NCI-H69 (cell line): ENCODE measurements around the gene VPS26A.

ENCODE experiments used
- DNase-seq: peaks from one replicate; lab custom pipeline; 2025; lab: John Stamatoyannopoulos, UW

VPS26A gene

GRCh38 chr10:69179089-69179742 lies 55.2 kb downstream of the VPS26A start:
- peak; percentile 63 for DNase-seq

- peak; percentile 94 for DNase-seq
Observed at GRCh38 chr10:69179743-69180524, 56.0 kb downstream of the VPS26A start, which contains the start of gene SUPV3L1. SUPV3L1 (plus strand) TSS chr10:69180234; CDS start chr10:69180292, 58 bp downstream.

DNA sequence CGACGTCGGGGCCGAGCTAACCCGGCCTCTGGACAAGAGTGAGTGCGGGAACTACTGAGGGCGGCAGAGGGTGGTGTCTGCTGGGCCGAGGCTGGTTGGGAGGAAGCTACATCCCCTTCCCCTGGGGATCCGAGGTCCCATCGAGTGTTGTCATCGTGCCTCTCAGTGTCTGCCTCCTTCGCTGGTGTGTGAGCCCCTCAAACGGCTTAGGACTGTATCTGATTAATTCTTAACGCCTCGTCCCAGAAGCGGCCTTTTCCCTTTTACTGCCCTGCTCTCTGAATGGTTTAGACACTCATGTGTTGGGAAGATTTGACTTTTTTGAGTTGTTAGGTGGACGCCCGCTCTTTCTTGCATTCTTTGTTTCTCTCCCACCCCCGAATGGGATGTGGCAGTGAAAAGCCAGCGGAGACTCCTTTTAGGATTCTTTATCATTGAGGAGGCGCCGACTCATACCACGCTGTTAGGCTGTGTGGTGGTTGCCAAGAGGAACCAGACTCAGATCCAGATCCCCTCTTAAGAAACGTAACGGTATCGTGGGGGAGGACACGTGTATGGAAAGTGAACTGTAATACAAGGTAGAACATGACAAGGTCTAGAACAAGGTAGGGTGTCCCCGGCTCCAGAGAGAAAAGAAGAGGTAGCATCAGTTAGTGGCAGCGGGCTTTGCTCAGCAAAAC lies 56.7 kb downstream of the VPS26A start:
- DNase-seq, result no peak

- DNase-seq, result no peak
Observed at GRCh38 chr10:69181433-69181832, 57.5 kb downstream of the VPS26A start.

- no peak for DNase-seq
Observed at GRCh38 chr10:69182005-69182404, 58.0 kb downstream of the VPS26A start.

DNA sequence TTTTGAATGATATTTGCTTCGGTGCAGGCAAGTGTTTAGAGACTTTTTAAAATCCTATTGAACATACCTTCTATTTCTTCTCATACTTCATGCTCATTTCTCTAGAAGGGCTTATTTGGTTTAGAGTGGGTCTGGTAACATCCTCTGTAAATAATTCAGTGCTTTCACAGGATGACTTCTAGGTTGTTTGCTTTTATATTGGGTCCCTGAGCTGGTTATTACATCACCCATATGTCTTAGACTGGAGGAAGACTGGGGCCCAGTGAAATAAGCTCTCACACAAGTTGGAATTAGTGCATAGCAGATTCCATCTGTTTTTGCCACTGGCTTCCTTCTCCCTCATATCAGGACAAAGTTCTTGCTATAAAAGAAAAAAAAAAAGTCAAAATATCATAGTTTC lies 62.5 kb downstream of the VPS26A start:
- DNase-seq, result no peak

DNA sequence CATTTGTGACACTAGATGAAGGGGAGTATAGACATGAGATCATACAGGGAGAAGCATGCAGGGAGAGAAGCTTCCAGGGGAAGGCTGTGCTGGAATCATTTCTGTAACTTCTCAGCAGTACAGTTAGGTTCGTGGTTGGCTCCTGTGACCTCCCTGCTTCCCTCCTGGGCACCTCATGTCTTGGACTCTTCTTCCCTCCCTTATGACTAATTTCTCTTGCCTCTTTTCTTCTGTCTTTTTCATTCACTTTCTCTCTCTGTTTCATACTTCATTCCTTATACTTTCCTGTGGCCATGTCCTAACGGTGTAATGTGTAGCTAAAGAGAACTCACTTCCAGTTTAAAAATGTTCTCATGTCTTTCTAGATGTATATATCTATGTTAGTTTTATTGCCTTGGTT lies 77.1 kb downstream of the VPS26A start:
- no peak for DNase-seq

DNA sequence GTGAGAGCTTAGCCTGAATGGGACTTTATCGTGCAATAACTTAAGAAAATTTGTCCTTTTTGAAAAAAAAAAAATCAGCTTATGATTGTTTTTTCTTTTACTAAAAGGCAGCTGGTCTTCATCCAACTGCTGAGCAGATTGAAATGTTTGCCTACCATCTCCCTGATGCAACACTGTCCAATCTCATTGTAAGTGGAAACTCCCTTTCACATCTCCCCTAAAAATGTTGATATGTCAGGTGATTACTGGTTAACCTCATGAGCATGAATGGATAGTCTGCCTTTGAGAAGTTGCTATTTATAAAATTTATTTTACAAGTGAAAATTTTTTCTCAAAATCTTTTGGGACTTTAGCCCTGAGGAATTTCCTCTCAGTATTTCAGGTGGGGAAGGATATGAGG lies 78.4 kb downstream of the VPS26A start:
- peak; percentile 7 for DNase-seq

GRCh38 chr10:69208761-69209160 lies 84.8 kb downstream of the VPS26A start:
- DNase-seq, result no peak

DNA sequence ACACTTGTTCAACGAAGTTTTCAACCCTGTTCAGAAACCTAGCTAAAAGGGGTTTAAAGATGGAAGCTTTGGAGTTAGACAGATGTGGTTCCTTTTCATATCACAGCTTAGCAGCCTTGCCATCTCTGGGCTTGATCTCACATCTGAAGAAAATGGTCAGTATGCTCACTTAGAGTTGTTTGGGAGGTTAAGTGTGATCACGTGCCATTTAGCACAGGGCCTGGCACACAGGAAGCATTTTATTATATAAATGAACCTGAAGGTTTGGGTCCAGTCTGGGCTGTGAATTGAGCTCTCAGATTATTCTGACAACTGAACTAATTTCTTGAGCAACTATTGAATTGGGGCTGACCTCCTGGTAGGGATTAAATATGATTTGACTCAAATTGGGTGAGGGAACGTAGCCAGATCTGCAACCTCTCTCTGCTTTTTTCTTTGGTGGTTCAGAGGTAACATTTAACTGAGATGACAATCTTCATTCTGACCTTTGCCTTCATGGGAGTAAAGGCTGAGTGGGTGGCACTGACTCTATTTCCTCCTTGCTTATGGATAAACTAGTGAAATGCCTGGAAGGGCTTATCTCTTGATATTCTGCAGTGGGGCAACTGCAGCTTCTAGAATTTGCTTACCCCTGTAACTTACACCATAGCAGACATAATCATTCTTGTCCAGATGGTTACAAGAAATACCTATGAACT lies 86.0 kb downstream of the VPS26A start:
- no peak for DNase-seq

DNA sequence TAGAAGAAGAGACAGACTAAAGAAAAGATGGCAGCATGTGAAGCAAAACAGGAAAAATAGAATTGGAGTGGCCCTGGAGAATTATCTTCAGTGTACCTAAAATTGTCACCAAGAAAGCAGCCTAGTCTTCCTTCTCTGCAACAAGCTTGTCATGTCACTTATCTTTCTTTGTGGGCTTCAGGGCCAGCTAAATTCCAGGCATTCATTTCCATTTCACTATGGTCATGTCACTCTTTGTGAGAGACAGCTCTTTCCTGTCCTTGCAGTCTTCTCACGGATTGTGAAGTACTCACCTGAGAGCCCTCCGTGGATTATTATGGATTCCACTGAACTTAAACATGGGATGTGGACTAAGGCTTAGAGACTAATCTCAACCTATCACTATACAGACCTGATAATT lies 87.1 kb downstream of the VPS26A start:
- no peak for DNase-seq

DNA sequence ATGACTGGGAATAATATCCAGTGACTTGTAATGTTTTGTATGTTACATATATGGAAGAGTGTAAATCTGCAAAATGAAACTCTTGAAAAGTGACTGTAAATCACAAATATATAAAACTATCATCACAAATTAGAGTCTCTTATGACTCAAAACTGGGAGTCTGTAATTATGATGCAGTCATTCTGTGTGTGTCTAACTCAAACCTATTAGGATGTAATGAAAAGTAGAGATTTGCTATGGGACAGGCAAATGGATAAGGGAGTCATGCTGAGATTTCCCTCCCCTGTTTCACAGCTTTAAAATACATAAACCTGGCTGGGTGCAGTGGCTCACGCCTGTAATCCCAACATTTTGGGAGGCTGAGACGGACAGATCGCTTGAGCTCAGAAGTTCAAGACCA lies 87.5 kb downstream of the VPS26A start:
- DNase-seq, result no peak

DNA sequence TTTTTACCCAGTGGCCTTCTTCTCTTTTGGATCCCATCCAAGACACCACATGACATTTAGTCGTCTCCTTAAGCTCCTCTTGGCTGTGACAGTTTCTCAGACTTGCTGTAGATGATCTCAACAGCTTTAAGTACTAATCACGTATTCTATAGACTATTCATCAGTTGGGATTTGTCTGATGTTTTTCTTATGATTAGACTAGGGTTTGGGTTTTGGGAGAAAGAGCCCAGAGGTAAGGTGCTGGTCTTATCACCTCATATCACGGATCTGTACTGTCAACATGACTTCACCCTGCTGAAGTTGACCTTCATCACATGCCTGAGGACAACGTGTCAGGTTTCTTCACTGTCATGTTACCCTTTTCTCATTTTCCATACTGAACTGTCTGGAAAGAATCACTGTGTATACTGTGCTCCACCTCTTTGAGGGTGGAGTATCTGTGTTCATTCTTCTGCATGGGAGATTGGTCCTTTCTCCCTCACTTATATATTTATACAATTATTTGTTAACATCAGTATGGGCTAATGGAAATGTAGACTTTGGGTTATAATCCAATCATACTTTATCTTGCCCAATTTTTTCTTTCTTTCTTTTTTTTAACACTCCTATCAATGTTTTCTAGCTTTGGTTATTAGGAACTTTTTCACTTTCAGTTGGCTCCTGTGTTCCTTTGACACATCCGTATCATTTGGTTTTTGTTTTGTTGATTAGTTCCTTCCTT lies 89.8 kb downstream of the VPS26A start:
- no peak for DNase-seq

DNA sequence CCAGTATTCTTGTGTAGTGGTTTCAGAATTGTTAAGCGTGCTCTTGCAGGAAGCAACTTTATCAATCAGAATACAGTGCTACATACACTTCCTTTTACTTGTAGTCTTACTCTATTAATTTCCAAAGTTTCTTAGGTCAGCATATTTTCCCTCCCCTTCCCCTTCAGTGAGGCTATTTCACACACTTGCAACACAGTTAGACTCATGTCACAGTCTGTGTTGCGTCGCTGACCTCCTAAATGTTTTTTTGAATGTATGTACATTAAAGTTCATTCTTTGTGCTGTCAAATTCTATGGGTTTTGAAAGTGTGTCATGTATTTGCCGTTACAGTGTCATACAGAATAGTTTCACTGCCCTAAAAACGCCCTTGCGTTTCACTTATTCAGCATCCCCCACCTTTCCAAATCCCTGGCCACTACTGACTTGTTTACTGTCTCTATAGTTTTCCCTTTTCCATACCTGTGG lies 90.7 kb downstream of the VPS26A start:
- no peak for DNase-seq

- DNase-seq, result no peak
Observed at GRCh38 chr10:69215405-69216171, 91.6 kb downstream of the VPS26A start.

GRCh38 chr10:69216577-69217118 lies 92.7 kb downstream of the VPS26A start:
- DNase-seq, result no peak

- peak; percentile 15 for DNase-seq
Observed at GRCh38 chr10:69217119-69217754, 93.3 kb downstream of the VPS26A start.

- DNase-seq, result no peak
Observed at GRCh38 chr10:69218831-69219230, 94.9 kb downstream of the VPS26A start.

GRCh38 chr10:69220041-69220451 lies 96.1 kb downstream of the VPS26A start, which contains the start of gene HKDC1:
HKDC1 (plus strand) TSS chr10:69220332; CDS start chr10:69220436, 104 bp downstream.
- DNase-seq, result no peak

DNA sequence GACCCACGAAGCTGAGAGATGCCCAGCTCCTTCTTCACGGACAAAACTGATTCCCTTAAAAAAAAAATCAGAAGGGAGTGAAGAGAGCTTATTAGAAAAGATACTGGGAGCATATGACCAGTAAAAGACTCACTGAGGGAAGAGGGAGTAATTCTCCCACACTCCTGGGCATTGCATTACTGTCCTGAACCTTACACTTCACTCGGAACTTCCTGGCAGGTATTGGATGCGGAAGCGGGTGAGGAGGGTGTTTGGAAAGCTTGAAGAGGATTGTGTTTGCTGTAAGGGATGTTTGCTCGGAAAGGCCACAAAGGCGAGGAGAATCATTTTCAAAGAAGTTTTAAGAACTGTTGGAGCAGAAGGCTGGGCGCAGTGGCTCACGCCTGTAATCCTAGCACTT lies 96.5 kb downstream of the VPS26A start:
- no peak for DNase-seq
